GM19395 (cell line): ENCODE data around the gene TMEM132C.
A peak's percentile ranks its signal among the peaks of the same experiment; 100 is the strongest.
"Not testable (repeated sequence)": the region's sequence is repeated elsewhere in the genome, so short reads cannot be mapped to it uniquely, and the experiment has no call there.

ENCODE experiments used
- ATAC-seq: cut with Tn5 transposase; IDR thresholded peaks from one replicate; pipeline ENCODE4 v1.9.1; 2021; ENCODE audit warnings: mild to moderate bottlenecking, moderate library complexity; ENCODE audit not compliant: unreplicated experiment

Gene TMEM132C

GRCh38 chr12:128603573-128604115 lies 336.7 kb downstream of the TMEM132C start:
- ATAC-seq = no peak

- not testable (repeated sequence) for ATAC-seq
Observed at GRCh38 chr12:128604219-128604618, 337.2 kb downstream of the TMEM132C start.

GRCh38 chr12:128606051-128606450 lies 339.1 kb downstream of the TMEM132C start:
- no peak for ATAC-seq

- ATAC-seq = no peak
Observed at GRCh38 chr12:128606538-128606937, 339.6 kb downstream of the TMEM132C start.

- no peak for ATAC-seq
Observed at GRCh38 chr12:128606970-128607369, 340.0 kb downstream of the TMEM132C start.

- no peak for ATAC-seq
Observed at GRCh38 chr12:128607641-128608040, 340.7 kb downstream of the TMEM132C start.

GRCh38 chr12:128609861-128610260 lies 342.9 kb downstream of the TMEM132C start:
- ATAC-seq = no peak

- ATAC-seq = no peak
Observed at GRCh38 chr12:128611736-128612135, 344.8 kb downstream of the TMEM132C start.

- no peak for ATAC-seq
Observed at GRCh38 chr12:128612150-128612850, 345.3 kb downstream of the TMEM132C start.

GRCh38 chr12:128613837-128614590 lies 347.0 kb downstream of the TMEM132C start:
- ATAC-seq = no peak

GRCh38 chr12:128617304-128617833 lies 350.4 kb downstream of the TMEM132C start:
- ATAC-seq = no peak

- no peak for ATAC-seq
Observed at GRCh38 chr12:128619263-128619662, 352.3 kb downstream of the TMEM132C start.

GRCh38 chr12:128621304-128621703 lies 354.3 kb downstream of the TMEM132C start:
- ATAC-seq = no peak

GRCh38 chr12:128623748-128624147 lies 356.8 kb downstream of the TMEM132C start:
- ATAC-seq = no peak

GRCh38 chr12:128626808-128627320 lies 359.9 kb downstream of the TMEM132C start:
- no peak for ATAC-seq

GRCh38 chr12:128627659-128628058 lies 360.7 kb downstream of the TMEM132C start:
- no peak for ATAC-seq

GRCh38 chr12:128629979-128630378 lies 363.0 kb downstream of the TMEM132C start:
- no peak for ATAC-seq

- peak; percentile 98 for ATAC-seq
Observed at GRCh38 chr12:128637642-128638606, 371.0 kb downstream of the TMEM132C start.

- ATAC-seq = no peak
Observed at GRCh38 chr12:128639089-128639488, 372.1 kb downstream of the TMEM132C start.

- no peak for ATAC-seq
Observed at GRCh38 chr12:128643155-128643554, 376.2 kb downstream of the TMEM132C start.
